Measurements from ENCODE around the gene EFNA4. TPM values are rescaled to one million over a fixed set of nuclear protein-coding genes. Genes with fewer than 3 reads are reported as not detected.

EFNA4 gene
- total and polyA plus RNA-seq, 9 of the 15 experiments (the other 6 are each of a cell fraction or from before 2014, with no cell fraction given) = 0.68 to 7.4 (median 6.1) TPM

DNA sequence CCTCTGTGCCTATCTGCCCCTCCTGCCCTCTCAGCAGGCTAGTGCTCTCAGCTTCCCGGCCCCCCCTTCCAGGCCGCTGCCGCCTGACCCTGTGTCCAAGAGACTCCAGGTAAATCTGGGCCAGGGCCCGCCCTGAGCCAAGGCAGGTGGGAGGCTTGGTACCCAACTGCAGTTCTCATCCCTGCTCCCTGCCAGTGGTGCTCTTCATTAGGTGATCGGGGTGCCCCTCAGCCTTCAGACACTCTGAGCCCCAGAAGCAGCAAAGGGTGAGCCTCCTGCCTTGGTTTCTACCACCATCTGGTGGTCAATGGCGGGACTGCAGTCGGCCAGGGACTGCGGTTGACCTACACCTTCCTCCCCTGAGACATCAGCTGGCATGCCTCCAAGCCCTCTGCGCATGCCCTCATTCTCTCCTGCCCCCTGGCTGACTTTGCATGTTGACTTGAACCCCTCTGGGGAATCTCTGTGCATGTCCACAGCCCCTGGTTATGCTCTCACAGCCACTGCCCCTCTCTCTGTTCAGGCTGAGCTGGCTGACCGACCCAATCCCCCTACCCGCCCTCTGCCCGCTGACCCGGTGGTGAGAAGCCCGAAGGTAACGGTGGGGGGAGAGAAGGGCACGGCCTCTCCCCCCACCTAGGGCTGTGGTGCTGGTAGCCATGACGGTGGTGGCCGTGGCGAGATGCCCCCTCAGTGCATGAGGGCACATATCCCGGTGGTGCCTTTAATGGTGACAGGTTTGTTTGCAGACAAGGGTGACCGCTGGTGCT is 2.0 kb upstream of the EFNA4 start (continued):
- no peak for TF ChIP-seq ZNF639 (CRISPR knock-in tag; conservative IDR thresholded peaks at IDR 0.05 in 1 of 2, IDR thresholded peaks at IDR 0.05 in 1 of 2)
- peak; percentile 3; the same call in 1 of the 2 replicates for TF ChIP-seq ZBTB7A (IDR thresholded peaks at IDR 0.05; ENCODE audit: borderline replicate concordance, control insufficient read depth, low read depth, low read length)
- peak; percentile 97 for TF ChIP-seq STAG1 (CRISPR knock-in tag; IDR thresholded peaks at IDR 0.05; ENCODE audit: borderline replicate concordance)
- TF ChIP-seq FOXK2 (conservative IDR thresholded peaks at IDR 0.05 in 1 of 2, IDR thresholded peaks at IDR 0.05 in 1 of 2; ENCODE audit: low read depth in 2 of 2) = peak in 1 of 2 experiments; percentile 49; a peak in 1 of 4 replicates
- TF ChIP-seq, protein P1, sequence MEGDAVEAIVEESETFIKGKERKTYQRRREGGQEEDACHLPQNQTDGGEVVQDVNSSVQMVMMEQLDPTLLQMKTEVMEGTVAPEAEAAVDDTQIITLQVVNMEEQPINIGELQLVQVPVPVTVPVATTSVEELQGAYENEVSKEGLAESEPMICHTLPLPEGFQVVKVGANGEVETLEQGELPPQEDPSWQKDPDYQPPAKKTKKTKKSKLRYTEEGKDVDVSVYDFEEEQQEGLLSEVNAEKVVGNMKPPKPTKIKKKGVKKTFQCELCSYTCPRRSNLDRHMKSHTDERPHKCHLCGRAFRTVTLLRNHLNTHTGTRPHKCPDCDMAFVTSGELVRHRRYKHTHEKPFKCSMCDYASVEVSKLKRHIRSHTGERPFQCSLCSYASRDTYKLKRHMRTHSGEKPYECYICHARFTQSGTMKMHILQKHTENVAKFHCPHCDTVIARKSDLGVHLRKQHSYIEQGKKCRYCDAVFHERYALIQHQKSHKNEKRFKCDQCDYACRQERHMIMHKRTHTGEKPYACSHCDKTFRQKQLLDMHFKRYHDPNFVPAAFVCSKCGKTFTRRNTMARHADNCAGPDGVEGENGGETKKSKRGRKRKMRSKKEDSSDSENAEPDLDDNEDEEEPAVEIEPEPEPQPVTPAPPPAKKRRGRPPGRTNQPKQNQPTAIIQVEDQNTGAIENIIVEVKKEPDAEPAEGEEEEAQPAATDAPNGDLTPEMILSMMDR (IDR thresholded peaks at IDR 0.05 in 2 of 3, conservative IDR thresholded peaks at IDR 0.05 in 1 of 3; ENCODE audit: insufficient read depth in 2 of 3, low read depth in 1 of 3, low read length in 3 of 3) = peak; percentile 95 to 98 (median 97)
- 0 out of 2 replicates have a peak, but pooled peaks have one; percentile 39 for TF ChIP-seq HDGF (IDR thresholded peaks at IDR 0.05)
- no peak for TF ChIP-seq PHF8 (IDR thresholded peaks at IDR 0.05; ENCODE audit: borderline replicate concordance, low read length)
- TF ChIP-seq ZNF263 (CRISPR knock-in tag; IDR thresholded peaks at IDR 0.05; ENCODE audit: borderline replicate concordance) = peak; percentile 58; the same call in 1 of the 2 replicates
- no peak for TF ChIP-seq SETDB1 (IDR thresholded peaks at IDR 0.05; ENCODE audit: low read length)
- TF ChIP-seq CCAR2 (IDR thresholded peaks at IDR 0.05; ENCODE audit: low read depth, low read length) = no peak
- TF ChIP-seq ZNF76 (CRISPR knock-in tag; IDR thresholded peaks at IDR 0.05; ENCODE audit: borderline replicate concordance) = no peak
- TF ChIP-seq ZNF384 (IDR thresholded peaks at IDR 0.05; ENCODE audit: low read depth, low read length) = no peak
- TF ChIP-seq, protein P2, sequence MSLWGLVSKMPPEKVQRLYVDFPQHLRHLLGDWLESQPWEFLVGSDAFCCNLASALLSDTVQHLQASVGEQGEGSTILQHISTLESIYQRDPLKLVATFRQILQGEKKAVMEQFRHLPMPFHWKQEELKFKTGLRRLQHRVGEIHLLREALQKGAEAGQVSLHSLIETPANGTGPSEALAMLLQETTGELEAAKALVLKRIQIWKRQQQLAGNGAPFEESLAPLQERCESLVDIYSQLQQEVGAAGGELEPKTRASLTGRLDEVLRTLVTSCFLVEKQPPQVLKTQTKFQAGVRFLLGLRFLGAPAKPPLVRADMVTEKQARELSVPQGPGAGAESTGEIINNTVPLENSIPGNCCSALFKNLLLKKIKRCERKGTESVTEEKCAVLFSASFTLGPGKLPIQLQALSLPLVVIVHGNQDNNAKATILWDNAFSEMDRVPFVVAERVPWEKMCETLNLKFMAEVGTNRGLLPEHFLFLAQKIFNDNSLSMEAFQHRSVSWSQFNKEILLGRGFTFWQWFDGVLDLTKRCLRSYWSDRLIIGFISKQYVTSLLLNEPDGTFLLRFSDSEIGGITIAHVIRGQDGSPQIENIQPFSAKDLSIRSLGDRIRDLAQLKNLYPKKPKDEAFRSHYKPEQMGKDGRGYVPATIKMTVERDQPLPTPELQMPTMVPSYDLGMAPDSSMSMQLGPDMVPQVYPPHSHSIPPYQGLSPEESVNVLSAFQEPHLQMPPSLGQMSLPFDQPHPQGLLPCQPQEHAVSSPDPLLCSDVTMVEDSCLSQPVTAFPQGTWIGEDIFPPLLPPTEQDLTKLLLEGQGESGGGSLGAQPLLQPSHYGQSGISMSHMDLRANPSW (CRISPR knock-in tag; IDR thresholded peaks at IDR 0.05) = peak; percentile 39; the same call in 1 of the 2 replicates
- TF ChIP-seq MAZ (CRISPR knock-in tag; conservative IDR thresholded peaks at IDR 0.05 in 1 of 2, IDR thresholded peaks at IDR 0.05 in 1 of 2) = peak in 1 of 2 experiments; percentile 51; a peak in 2 of 4 replicates
- TF ChIP-seq MTA3 (IDR thresholded peaks at IDR 0.05; ENCODE audit: borderline replicate concordance) = peak; percentile 49; the same call in 1 of the 2 replicates
- TF ChIP-seq SPI1 (IDR thresholded peaks at IDR 0.05; ENCODE audit: borderline replicate concordance, low read depth, low read length) = 0 out of 2 replicates have a peak, but pooled peaks have one; percentile 7
- no peak for TF ChIP-seq HMG20B (CRISPR knock-in tag; IDR thresholded peaks at IDR 0.05)
- TF ChIP-seq SUPT5H (IDR thresholded peaks at IDR 0.05) = 0 out of 2 replicates have a peak, but pooled peaks have one; percentile 14
- no peak for TF ChIP-seq ZC3H11A (IDR thresholded peaks at IDR 0.05; ENCODE audit: low read depth, low read length)
- TF ChIP-seq SMC3 (conservative IDR thresholded peaks at IDR 0.05; ENCODE audit: insufficient read depth, low read depth, low read length) = peak; percentile 96
- TF ChIP-seq GABPB1 (CRISPR knock-in tag; IDR thresholded peaks at IDR 0.05) = peak; percentile 47; the same call in 1 of the 2 replicates

All from K562 (cell line).